HepG2 (cell line): Measurements from ENCODE around the gene HMGN4. TPM values are rescaled to one million over a fixed set of nuclear protein-coding genes. Genes with fewer than 3 reads are reported as not detected.

ENCODE experiments used
- ARNT2 ChIP-seq: sonication (generic); formaldehyde crosslinking; IDR thresholded peaks from 2 replicates; pipeline ENCODE4 v1.8.0; 2022; ENCODE audit warnings: mild to moderate bottlenecking, low read depth, missing genetic modification reagents, moderate library complexity
- FLYWCH1 ChIP-seq: sonication (generic); formaldehyde crosslinking; IDR thresholded peaks from 2 replicates; pipeline ENCODE4 v1.8.1; 2023; ENCODE audit warnings: mild to moderate bottlenecking, missing genetic modification reagents
- FOXK1 ChIP-seq: sonication (generic); formaldehyde crosslinking; IDR thresholded peaks from 2 replicates; pipeline ENCODE4 v1.4.0; 2020; ENCODE audit warnings: low read depth, missing genetic modification reagents, borderline replicate concordance
- FUBP1 ChIP-seq: sonication (generic); formaldehyde crosslinking; IDR thresholded peaks from 2 replicates; pipeline ENCODE4 v1.5.1; 2020; ENCODE audit warnings: missing genetic modification reagents, mild to moderate bottlenecking, borderline replicate concordance
- GABPA ChIP-seq, 2 experiments: IDR thresholded peaks; 2 replicates each; pipeline ENCODE4 v1.6.1; 2011 to 2016; ENCODE audit warnings: low read depth in 2 of 2, low read length in 1 of 2, missing biosample characterization in 1 of 2, missing genetic modification characterization in 1 of 2
- GTF3A ChIP-seq: sonication (generic); formaldehyde crosslinking; conservative IDR thresholded peaks from 2 replicates; pipeline ENCODE4 v1.4.0; 2020; ENCODE audit warnings: mild to moderate bottlenecking, missing genetic modification reagents
- JUNB ChIP-seq: sonication (generic); formaldehyde crosslinking; IDR thresholded peaks from 2 replicates; pipeline ENCODE4 v1.8.0; 2022; ENCODE audit warnings: missing genetic modification reagents, mild to moderate bottlenecking, borderline replicate concordance
- KLF16 ChIP-seq, 2 experiments: sonication (generic) in 1 of 2; formaldehyde crosslinking in 1 of 2; IDR thresholded peaks; 2 replicates each; pipeline versions ENCODE4 v1.6.1 to v1.8.0; 2016 to 2023; ENCODE audit warnings: missing genetic modification reagents in 2 of 2, missing compliant biosample characterization in 1 of 2
- NKX3-1 ChIP-seq: sonication (generic); formaldehyde crosslinking; IDR thresholded peaks from 2 replicates; pipeline ENCODE4 v1.5.0; 2020; ENCODE audit warnings: missing genetic modification reagents
- SCMH1 ChIP-seq: sonication (generic); formaldehyde crosslinking; IDR thresholded peaks from 2 replicates; pipeline ENCODE4 v1.9.0; 2021; ENCODE audit warnings: missing genetic modification reagents, mild to moderate bottlenecking, borderline replicate concordance
- ZBTB26 ChIP-seq: IDR thresholded peaks from 2 replicates; pipeline ENCODE4 v1.6.1; 2016; ENCODE audit warnings: missing compliant biosample characterization, missing genetic modification reagents, borderline replicate concordance
- ZNF232 ChIP-seq: sonication (generic); formaldehyde crosslinking; IDR thresholded peaks from 2 replicates; pipeline ENCODE4 v1.4.0; 2020; ENCODE audit warnings: missing genetic modification reagents, borderline replicate concordance
- ZNF766 ChIP-seq: sonication (generic); formaldehyde crosslinking; IDR thresholded peaks from 2 replicates; pipeline ENCODE4 v1.5.0; 2020; ENCODE audit warnings: missing genetic modification reagents, borderline replicate concordance
- polyA plus RNA-seq, 8 experiments: library from polyadenylated mRNA; depleted of rRNA in 3 of 8; stranded (reverse) in 7 of 8; unstranded in 1 of 8; fragments of >200 nt; fragmentation: Illumina TruSeq in 4 of 8; extraction: Trizol in 4 of 8; gene quantifications; 2 replicates each; pipeline versions ENCODE4 v1.2.1 to v1.2.3, GENCODE V29; 2011 to 2016; ENCODE audit warnings: low read depth in 4 of 8, missing spikeins in 1 of 8, mixed read lengths in 1 of 8; ENCODE audit not compliant: insufficient read depth in 1 of 8
- total RNA-seq, 5 experiments: library from RNA; depleted of rRNA; stranded (reverse); fragments of >200 nt; fragmentation: Illumina TruSeq; extraction: Trizol; gene quantifications; 2 replicates each; pipeline ENCODE4 v1.2.3, GENCODE V29; 2016; ENCODE audit warnings: low read depth in 1 of 5
- TF ChIP-seq, protein P1 (sequence below), 2 experiments: sonication (generic) in 1 of 2; formaldehyde crosslinking in 1 of 2; IDR thresholded peaks; 2 replicates each; pipeline versions ENCODE4 v1.4.0 to v1.6.1; 2016 to 2020; ENCODE audit warnings: borderline replicate concordance in 1 of 2, low read depth in 1 of 2, mild to moderate bottlenecking in 1 of 2, missing genetic modification reagents in 1 of 2
- TF ChIP-seq, protein P2 (sequence below): sonication (generic); formaldehyde crosslinking; conservative IDR thresholded peaks from 2 replicates; pipeline ENCODE4 v1.4.0; 2020; ENCODE audit warnings: missing genetic modification reagents

The HMGN4 gene
- total and polyA plus RNA-seq, 2 of the 13 experiments (the other 11 are each of a cell fraction or from before 2014, with no cell fraction given) = 39.9 to 52.1 TPM

DNA sequence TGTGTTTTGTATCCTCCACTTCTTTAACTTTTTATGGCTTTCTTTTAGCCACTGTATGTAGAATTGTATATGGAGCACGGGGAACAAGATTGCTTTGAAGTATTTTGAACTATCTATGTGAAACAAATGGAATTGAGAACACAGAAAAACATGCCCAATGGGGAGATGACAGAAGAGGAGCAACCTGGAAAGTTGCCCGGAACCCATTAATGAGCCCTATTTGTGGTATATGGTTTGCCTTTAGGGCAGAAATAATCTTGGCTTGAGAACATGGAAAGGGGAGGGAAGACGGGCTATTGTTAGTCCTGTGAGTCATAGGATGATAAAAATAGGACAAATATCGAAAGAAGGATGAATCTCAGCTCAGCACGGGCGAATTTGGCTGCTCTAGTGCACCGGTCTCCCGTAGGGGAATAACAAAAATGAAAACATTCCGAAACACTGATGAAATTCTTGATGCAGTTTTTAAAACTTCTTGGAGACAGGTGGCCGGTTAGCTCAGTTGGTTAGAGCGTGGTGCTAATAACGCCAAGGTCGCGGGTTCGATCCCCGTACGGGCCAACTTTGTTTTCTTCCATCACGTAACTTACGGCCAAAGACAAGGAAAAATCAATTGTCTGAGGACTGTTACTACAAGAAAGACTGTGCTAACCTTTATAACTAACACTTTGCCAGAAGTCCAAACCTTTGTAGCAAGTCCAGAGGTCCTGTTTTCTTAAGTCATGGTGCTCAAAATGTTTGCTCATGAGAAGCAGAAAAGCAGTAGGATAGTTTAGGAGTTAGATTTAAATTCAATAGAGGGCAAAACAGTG, 15.7 kb downstream of the HMGN4 start (continued):
- TF ChIP-seq ZNF766 = peak; percentile 27; the same call in 1 of the 2 replicates
- no peak for TF ChIP-seq ZNF232 (CRISPR knock-in tag)
- TF ChIP-seq, protein P1, sequence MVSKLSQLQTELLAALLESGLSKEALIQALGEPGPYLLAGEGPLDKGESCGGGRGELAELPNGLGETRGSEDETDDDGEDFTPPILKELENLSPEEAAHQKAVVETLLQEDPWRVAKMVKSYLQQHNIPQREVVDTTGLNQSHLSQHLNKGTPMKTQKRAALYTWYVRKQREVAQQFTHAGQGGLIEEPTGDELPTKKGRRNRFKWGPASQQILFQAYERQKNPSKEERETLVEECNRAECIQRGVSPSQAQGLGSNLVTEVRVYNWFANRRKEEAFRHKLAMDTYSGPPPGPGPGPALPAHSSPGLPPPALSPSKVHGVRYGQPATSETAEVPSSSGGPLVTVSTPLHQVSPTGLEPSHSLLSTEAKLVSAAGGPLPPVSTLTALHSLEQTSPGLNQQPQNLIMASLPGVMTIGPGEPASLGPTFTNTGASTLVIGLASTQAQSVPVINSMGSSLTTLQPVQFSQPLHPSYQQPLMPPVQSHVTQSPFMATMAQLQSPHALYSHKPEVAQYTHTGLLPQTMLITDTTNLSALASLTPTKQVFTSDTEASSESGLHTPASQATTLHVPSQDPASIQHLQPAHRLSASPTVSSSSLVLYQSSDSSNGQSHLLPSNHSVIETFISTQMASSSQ (IDR thresholded peaks at IDR 0.05; ENCODE audit: low read depth) = no peak; the same call in 1 of the 2 replicates
- TF ChIP-seq, protein P1 (CRISPR knock-in tag; IDR thresholded peaks at IDR 0.05; ENCODE audit: borderline replicate concordance) = peak; percentile 27; the same call in 1 of the 2 replicates
- no peak for TF ChIP-seq FLYWCH1 (CRISPR knock-in tag)
- TF ChIP-seq GTF3A = no peak
- TF ChIP-seq, protein P2, sequence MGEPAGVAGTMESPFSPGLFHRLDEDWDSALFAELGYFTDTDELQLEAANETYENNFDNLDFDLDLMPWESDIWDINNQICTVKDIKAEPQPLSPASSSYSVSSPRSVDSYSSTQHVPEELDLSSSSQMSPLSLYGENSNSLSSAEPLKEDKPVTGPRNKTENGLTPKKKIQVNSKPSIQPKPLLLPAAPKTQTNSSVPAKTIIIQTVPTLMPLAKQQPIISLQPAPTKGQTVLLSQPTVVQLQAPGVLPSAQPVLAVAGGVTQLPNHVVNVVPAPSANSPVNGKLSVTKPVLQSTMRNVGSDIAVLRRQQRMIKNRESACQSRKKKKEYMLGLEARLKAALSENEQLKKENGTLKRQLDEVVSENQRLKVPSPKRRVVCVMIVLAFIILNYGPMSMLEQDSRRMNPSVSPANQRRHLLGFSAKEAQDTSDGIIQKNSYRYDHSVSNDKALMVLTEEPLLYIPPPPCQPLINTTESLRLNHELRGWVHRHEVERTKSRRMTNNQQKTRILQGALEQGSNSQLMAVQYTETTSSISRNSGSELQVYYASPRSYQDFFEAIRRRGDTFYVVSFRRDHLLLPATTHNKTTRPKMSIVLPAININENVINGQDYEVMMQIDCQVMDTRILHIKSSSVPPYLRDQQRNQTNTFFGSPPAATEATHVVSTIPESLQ (CRISPR knock-in tag) = no peak
- peak; percentile 47; the same call in 1 of the 2 replicates for TF ChIP-seq ZBTB26
- no peak for TF ChIP-seq JUNB
- TF ChIP-seq ARNT2 (CRISPR knock-in tag) = no peak
- peak in 1 of 2 experiments; percentile 56; a peak in 2 of 4 replicates for TF ChIP-seq KLF16 (CRISPR knock-in tag; IDR thresholded peaks at IDR 0.05)
- TF ChIP-seq FUBP1 (CRISPR knock-in tag) = no peak
- peak; percentile 75; the same call in 1 of the 2 replicates for TF ChIP-seq FOXK1 (CRISPR knock-in tag)
- TF ChIP-seq SCMH1 (CRISPR knock-in tag) = no peak
- TF ChIP-seq GABPA (IDR thresholded peaks at IDR 0.05; ENCODE audit: low read depth, low read length) = no peak
- TF ChIP-seq GABPA (CRISPR knock-in tag; IDR thresholded peaks at IDR 0.05; ENCODE audit: low read depth) = 0 out of 2 replicates have a peak, but pooled peaks have one; percentile 23
- TF ChIP-seq NKX3-1 = no peak
